ENCODE results near the gene IRAK2. TPM values are rescaled to one million over a fixed set of nuclear protein-coding genes. Genes with fewer than 3 reads are reported as not detected.
"Not testable (repeated sequence)": the region's sequence is repeated elsewhere in the genome, so short reads cannot be mapped to it uniquely, and the experiment has no call there.

The IRAK2 gene
- total RNA-seq (2014; rRNA removed; shearing (Covaris generic)) = 1.1 and 1.3 TPM in 2 replicates

DNA sequence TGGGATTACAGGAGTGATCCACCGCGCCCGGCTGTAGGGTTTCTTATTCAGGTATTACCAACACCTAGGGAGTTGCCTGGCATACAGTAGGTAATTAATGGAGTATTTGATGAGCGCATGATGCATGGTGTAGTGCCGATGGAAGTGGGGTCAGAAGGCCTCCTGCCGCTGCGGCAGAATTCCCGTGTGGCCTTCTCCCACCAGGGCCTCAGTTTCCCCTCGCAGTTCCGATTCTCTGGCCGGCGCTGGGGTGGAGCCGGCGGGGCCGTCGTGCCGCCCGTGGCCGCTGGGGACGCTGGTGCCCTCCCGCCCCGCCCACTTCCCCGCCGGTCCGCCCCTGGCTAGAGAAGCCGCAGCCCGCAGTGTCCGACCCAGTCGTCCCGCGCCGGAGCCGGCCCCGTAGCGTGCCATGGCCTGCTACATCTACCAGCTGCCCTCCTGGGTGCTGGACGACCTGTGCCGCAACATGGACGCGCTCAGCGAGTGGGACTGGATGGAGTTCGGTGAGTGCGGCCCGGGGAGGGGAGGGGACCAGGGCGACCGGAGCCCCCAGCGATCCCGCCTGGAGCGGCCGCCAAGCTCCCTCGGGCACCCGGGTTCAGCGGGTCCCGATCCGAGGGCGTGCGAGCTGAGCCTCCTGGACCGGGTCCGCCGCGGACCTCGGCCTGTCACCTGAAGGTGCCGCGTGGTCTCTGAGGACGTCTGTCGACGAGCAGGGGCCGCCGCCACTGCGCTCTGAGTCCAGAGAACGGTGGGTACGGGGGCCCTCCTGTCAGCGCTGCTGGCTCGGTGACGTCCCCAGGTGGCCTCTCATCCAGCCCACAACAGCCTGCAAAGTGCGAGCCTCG is at the start of gene IRAK2:
TSS of gene IRAK2 (plus strand) at position 374 of the 848 bp plus-strand sequence. CDS start at position 410, 36 bp downstream.
- DNase-seq (ENCODE audit: low spot score) = no peak

GRCh38 chr3:10115326-10116137 is 49.2 kb upstream of the IRAK2 start, which contains the start of gene BRK1:
BRK1 (plus strand) TSS chr3:10115675; CDS start chr3:10115702, 27 bp downstream.
- peak; percentile 96 for DNase-seq (ENCODE audit: low spot score)

DNA sequence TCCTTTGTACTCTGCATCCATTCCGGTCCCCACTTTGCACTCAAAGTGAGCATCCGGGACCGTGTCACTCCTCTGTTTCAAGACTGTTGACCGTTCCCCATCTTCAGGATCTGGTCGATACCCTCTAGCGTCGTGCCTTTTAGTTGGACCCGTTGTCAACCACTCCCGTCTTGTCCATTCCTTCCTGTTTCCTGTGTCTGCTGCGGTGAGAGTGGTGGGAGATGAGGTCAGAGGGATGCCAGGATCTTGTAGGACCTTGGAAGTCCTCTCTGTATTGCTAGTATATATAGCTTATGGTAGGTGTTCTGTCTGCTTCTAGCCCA is 48.6 kb upstream of the IRAK2 start:
- DNase-seq (ENCODE audit: low spot score) = peak; percentile 22

DNA sequence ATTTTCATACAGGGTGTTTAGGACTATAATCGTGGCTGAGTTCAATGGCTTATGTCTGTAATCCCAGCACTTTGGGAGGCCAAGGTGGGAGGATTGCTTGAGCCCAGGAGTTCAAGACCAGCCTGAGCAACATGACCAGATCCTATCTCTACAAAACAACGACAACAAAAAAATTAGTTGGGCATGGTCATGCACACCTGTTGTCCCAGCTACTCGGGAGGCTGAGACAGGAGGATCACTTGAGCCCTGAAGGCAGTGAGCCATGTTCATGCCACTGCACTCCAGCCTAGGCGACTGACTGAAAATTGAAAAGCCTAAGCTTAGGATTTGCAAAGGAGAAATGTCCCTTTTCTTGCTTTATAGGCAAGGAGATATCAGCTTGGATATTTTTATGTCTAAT is 47.8 kb upstream of the IRAK2 start:
- no peak for DNase-seq (ENCODE audit: low spot score)

GRCh38 chr3:10119376-10119775 is 45.3 kb upstream of the IRAK2 start:
- no peak for DNase-seq (ENCODE audit: low spot score)

DNA sequence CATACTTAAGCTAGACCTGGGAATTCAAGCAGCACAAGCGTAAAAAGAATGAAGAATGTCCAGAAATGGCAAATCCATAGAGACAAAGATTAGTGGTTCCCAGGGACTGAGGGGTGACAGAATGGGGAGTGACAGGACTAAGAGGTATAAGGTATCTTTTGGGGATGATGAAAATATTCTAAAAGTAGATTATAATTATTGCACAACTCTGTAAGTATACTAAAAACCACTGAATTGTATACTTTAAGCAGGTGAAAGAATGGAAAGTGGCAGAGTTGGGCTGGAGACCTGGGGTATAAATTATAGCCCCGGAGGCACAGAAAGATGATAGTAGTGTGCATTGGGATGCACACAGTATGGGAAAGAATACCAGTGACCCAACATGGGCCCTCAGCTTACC is 43.7 kb upstream of the IRAK2 start:
- no peak for DNase-seq (ENCODE audit: low spot score)

- DNase-seq (ENCODE audit: low spot score) = no peak
Measured at GRCh38 chr3:10122724-10123123, 42.0 kb upstream of the IRAK2 start.

GRCh38 chr3:10135872-10136271 is 28.8 kb upstream of the IRAK2 start:
- not testable (repeated sequence) for DNase-seq (ENCODE audit: low spot score)

DNA sequence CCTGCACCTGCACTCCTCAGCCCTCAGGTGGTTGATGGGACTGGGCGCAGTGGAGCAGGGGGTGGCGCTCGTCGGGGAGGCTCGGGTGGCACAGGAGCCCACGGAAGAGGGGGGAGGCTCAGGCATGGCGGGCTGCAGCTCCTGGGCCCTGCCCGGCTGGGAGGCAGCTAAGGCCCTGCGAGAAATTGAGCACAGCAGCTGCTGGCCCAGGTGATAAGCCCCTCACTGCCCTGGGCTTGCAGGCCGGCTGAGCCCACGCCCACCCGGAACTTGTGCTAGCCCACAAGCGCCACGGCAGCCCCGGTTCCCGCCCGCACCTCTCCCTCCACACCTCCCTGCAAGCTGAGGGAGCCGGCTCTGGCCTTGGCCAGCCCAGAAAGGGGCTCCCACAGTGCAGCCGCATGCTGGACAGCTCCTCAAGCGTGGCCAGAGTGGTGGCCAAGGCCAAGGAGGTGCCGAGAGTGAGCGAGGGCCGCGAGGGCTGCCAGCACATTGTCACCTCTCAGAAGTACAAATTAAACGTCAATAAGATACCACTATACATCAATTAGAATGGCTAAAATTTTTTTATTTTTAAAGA is 28.2 kb upstream of the IRAK2 start:
- DNase-seq (ENCODE audit: low spot score) = no peak

DNA sequence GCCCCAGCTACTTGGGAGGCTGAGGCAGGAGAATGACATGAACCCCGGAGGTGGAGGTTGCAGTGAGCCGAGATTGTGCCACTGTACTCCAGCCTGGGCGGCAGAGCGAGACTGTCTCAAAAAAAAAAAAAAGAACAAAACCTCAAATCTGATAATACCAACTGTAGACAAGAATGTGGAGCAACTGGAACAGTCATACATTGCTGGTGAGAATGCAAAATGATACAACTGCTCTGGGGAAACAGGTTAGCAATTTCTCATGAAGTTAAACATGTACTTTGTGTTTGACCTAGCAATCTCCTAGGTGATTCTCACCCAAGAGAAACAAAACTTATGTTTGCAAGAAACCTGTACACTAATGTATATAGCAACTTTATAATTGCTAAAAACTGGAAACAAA is 27.5 kb upstream of the IRAK2 start:
- DNase-seq (ENCODE audit: low spot score) = no peak

GRCh38 chr3:10140996-10141546 is 23.6 kb upstream of the IRAK2 start:
- no peak for DNase-seq (ENCODE audit: low spot score)

- DNase-seq (ENCODE audit: low spot score) = no peak
Measured at GRCh38 chr3:10142707-10143560, 21.8 kb upstream of the IRAK2 start.

GRCh38 chr3:10145685-10146084 is 19.0 kb upstream of the IRAK2 start:
- DNase-seq (ENCODE audit: low spot score) = no peak

DNA sequence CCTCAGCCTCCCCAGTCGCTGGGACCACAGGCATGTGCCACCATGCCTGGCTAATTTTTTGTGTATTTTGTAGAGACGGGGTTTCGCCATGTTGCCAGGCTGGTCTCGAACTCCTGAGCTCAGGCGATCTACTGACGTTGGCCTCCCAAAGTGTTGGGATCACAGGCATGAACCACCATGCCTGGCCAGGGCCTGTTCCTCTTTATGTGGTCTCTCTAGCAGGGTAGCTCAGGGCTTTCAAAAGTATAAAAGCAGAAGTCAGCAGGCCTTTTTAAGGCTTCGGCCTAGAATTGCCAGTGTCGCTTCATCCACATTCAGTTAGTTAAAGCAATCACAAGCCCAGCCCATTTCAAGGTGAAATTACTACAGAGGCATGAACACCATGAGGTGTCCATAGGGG is 15.5 kb upstream of the IRAK2 start:
- DNase-seq (ENCODE audit: low spot score) = no peak

- no peak for DNase-seq (ENCODE audit: low spot score)
Measured at GRCh38 chr3:10150987-10151386, 13.7 kb upstream of the IRAK2 start.

DNA sequence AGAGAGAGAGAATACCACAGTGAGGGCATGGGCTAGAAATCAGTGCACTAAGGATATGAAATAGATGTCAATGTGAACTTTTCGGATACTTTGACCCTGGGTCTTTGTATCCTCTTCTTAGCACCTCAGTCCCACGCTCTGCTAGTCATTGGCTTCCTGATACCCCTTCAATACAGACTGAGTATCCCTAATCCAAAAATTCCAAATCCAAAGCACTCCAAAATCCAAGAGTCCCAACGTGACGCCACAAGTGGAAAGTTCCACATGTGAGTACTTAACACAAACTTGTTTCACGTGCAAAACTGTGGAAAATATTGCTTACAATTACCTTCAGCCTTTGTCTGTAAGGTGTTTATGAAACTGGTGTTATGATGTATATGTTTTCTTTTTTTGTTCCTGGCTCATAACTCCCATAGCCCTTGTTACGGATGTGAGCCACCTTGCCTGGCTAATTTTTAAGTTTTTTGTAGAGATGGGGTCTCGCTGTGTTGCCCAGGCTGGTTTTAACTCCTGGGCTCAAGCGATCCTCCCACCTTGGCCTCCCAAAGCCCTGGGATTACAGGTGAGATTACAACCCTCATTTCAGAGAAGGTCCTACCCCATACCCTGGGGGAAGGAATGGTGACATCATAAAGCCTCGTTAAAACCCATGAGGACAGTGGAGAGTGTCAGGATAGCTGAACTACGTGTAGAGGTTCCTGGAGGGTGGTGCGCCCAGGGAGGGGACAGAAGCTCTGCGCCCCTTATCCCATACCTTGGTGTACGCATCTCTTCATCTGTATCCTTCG is 10.2 kb upstream of the IRAK2 start:
- DNase-seq (ENCODE audit: low spot score) = no peak

DNA sequence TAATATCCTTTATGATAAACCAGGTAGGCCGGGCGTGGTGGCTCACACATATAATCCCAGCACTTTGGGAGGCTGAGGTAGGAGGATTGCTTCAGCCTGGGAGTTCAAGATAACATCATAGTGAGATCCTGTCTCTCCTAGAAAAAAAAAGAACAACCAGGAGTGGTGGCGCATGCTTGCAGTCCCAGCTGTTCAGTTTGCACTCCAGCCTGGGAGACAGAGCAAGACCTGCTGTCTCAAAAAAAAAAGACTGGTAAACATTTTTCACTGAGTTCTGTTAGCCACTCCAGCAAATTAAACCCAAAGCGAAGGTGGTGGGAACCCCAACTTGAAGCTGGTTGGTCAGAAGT is 9.6 kb upstream of the IRAK2 start:
- DNase-seq (ENCODE audit: low spot score) = no peak

GRCh38 chr3:10155658-10156057 is 9.1 kb upstream of the IRAK2 start:
- no peak for DNase-seq (ENCODE audit: low spot score)

- no peak for DNase-seq (ENCODE audit: low spot score)
Measured at GRCh38 chr3:10157031-10157430, 7.7 kb upstream of the IRAK2 start.

GRCh38 chr3:10158555-10158954 is 6.2 kb upstream of the IRAK2 start:
- DNase-seq (ENCODE audit: low spot score) = not testable (repeated sequence)

DNA sequence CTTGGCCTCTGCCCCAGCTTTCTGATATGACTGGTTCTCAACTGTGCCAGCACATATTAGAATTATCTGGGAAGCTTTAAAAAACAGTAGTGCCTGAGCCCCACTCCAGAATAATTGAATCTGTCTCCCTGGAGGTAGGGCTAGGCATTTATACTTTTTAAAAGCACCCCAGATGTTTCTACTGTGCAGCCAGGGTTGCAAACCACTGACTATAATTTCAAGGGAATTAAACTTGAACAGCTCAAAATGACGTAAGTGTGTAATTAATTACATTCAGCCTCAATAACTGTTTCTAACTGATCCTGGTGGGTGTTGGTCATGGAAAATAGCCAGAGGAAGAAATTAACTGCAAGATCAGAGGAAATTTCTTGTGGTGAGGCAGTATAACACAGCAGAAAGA is 4.4 kb upstream of the IRAK2 start:
- DNase-seq (ENCODE audit: low spot score) = no peak
